Breast epithelium (tissue), 3 donors: ENCODE measurements around the gene ITGA5.
"Not testable (repeated sequence)": the region's sequence is repeated elsewhere in the genome, so short reads cannot be mapped to it uniquely, and the experiment has no call there.

ENCODE experiments used
- POLR2A ChIP-seq: fragments of 450-650 bp; IDR thresholded peaks from one replicate; pipeline ENCODE4 v1.6.1; 2016; ENCODE audit warnings: antibody characterized with exemption, mild to moderate bottlenecking, moderate library complexity
- POLR2AphosphoS5 ChIP-seq, 3 donors: sonication (generic); formaldehyde crosslinking; IDR thresholded peaks; one replicate each; pipeline ENCODE4 v1.6.1; 2017; ENCODE audit warnings: antibody characterized with exemption in 3 of 3
- TF ChIP-seq, protein P1 (sequence below), 3 donors: fragments of 450-650 bp; IDR thresholded peaks; one replicate each; pipeline ENCODE4 v1.5.1; 2016 to 2017; ENCODE audit warnings: antibody characterized with exemption in 3 of 3, mild to moderate bottlenecking in 3 of 3, moderate library complexity in 3 of 3

- TF ChIP-seq, protein P1, sequence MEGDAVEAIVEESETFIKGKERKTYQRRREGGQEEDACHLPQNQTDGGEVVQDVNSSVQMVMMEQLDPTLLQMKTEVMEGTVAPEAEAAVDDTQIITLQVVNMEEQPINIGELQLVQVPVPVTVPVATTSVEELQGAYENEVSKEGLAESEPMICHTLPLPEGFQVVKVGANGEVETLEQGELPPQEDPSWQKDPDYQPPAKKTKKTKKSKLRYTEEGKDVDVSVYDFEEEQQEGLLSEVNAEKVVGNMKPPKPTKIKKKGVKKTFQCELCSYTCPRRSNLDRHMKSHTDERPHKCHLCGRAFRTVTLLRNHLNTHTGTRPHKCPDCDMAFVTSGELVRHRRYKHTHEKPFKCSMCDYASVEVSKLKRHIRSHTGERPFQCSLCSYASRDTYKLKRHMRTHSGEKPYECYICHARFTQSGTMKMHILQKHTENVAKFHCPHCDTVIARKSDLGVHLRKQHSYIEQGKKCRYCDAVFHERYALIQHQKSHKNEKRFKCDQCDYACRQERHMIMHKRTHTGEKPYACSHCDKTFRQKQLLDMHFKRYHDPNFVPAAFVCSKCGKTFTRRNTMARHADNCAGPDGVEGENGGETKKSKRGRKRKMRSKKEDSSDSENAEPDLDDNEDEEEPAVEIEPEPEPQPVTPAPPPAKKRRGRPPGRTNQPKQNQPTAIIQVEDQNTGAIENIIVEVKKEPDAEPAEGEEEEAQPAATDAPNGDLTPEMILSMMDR (IDR thresholded peaks at IDR 0.05), result not testable (repeated sequence)
- TF ChIP-seq POLR2AphosphoS5 (IDR thresholded peaks at IDR 0.05); POLR2A: not testable (repeated sequence)
Observed at GRCh38 chr12:54354271-54354670, 64.8 kb downstream of the ITGA5 start.
